CD8-positive, alpha-beta memory T cell (primary cell): ENCODE measurements around the gene CSNK1G2. TPM values are rescaled to one million over a fixed set of nuclear protein-coding genes. Genes with fewer than 3 reads are reported as not detected.
A peak's percentile ranks its signal among the peaks of the same experiment; 100 is the strongest.

Experiments used
- CTCF ChIA-PET: fragments of 350-600 bp; sonication (Branson Sonifier 250); formaldehyde crosslinking; loops from one replicate; lab custom pipeline; 2021; ENCODE audit warnings: antibody characterized with exemption; lab: Charles Lee
- POLR2A ChIA-PET: fragments of 350-600 bp; sonication (Branson Sonifier 250); formaldehyde crosslinking; loops from one replicate; lab custom pipeline; 2021; ENCODE audit warnings: antibody characterized with exemption; lab: Charles Lee
- DNase-seq, 5 donors: peaks; one replicate each; pipeline versions ENCODE4 v3.0.0 to v3.0.0-alpha.2; 2020 to 2022; ENCODE audit warnings: mixed read lengths in 1 of 5
- H3K27ac ChIP-seq: one replicate; pipeline ENCODE4 v1.7.0; 2013; ENCODE audit warnings: low read depth, mild to moderate bottlenecking, low read length, moderate library complexity
- H3K27me3 ChIP-seq: 2 replicates; pipeline ENCODE4 v1.7.0; 2013; ENCODE audit warnings: low read length, mild to moderate bottlenecking; ENCODE audit not compliant: insufficient read depth, poor library complexity, severe bottlenecking
- H3K36me3 ChIP-seq: 2 replicates; pipeline ENCODE4 v1.7.0; 2013; ENCODE audit warnings: mild to moderate bottlenecking, low read length, moderate library complexity; ENCODE audit not compliant: insufficient read depth
- H3K4me1 ChIP-seq: 2 replicates; pipeline ENCODE4 v1.7.0; 2013; ENCODE audit warnings: mild to moderate bottlenecking, low read length, moderate library complexity; ENCODE audit not compliant: insufficient read depth
- H3K4me3 ChIP-seq: 2 replicates; pipeline ENCODE4 v1.7.0; 2013; ENCODE audit warnings: mild to moderate bottlenecking, low read length
- H3K9me3 ChIP-seq: 2 replicates; pipeline ENCODE4 v1.7.0; 2013; ENCODE audit warnings: mild to moderate bottlenecking, low read length
- H3K27ac Mint-ChIP-seq, 8 donors: one replicate each; pipeline ENCODE4 v1.8.0; 2020 to 2021; ENCODE audit warnings: mixed read lengths in 8 of 8, mild to moderate bottlenecking in 6 of 8, inconsistent platforms in 3 of 8, moderate library complexity in 3 of 8
- H3K27me3 Mint-ChIP-seq, 2 donors: one replicate each; pipeline ENCODE4 v1.8.0; 2020 to 2021; ENCODE audit warnings: mixed read lengths in 2 of 2, mild to moderate bottlenecking in 1 of 2, moderate library complexity in 1 of 2
- H3K36me3 Mint-ChIP-seq, 3 donors: one replicate each; pipeline ENCODE4 v1.8.0; 2020 to 2021; ENCODE audit warnings: mixed read lengths in 3 of 3, inconsistent platforms in 1 of 3, mild to moderate bottlenecking in 1 of 3
- H3K4me1 Mint-ChIP-seq, 3 donors: one replicate each; pipeline ENCODE4 v1.8.0; 2020 to 2021; ENCODE audit warnings: mixed read lengths in 3 of 3, inconsistent platforms in 1 of 3, mild to moderate bottlenecking in 1 of 3
- H3K4me3 Mint-ChIP-seq, 7 donors: one replicate each; pipeline ENCODE4 v1.8.0; 2020 to 2021; ENCODE audit warnings: mixed read lengths in 7 of 7, mild to moderate bottlenecking in 6 of 7, moderate library complexity in 4 of 7, inconsistent platforms in 2 of 7
- H3K9me3 Mint-ChIP-seq, 5 donors: one replicate each; pipeline ENCODE4 v1.8.0; 2020 to 2022; ENCODE audit warnings: mixed read lengths in 5 of 5, mild to moderate bottlenecking in 3 of 5, moderate library complexity in 2 of 5, inconsistent platforms in 1 of 5
- polyA plus RNA-seq: library from polyadenylated mRNA; unstranded; fragments of 300-500 nt; fragmentation: Illumina TruSeq; gene quantifications from one replicate; pipeline ENCODE4 v1.2.3, GENCODE V29; 2021
- total RNA-seq, 2 experiments: library from RNA; stranded (reverse); gene quantifications; one replicate each; pipeline ENCODE4 v1.2.3, GENCODE V29; 2021

The CSNK1G2 gene
- total and polyA plus RNA-seq, 3 experiments from 2014 or later, result 58.2 to 63.5 (median 62.1) TPM

DNA sequence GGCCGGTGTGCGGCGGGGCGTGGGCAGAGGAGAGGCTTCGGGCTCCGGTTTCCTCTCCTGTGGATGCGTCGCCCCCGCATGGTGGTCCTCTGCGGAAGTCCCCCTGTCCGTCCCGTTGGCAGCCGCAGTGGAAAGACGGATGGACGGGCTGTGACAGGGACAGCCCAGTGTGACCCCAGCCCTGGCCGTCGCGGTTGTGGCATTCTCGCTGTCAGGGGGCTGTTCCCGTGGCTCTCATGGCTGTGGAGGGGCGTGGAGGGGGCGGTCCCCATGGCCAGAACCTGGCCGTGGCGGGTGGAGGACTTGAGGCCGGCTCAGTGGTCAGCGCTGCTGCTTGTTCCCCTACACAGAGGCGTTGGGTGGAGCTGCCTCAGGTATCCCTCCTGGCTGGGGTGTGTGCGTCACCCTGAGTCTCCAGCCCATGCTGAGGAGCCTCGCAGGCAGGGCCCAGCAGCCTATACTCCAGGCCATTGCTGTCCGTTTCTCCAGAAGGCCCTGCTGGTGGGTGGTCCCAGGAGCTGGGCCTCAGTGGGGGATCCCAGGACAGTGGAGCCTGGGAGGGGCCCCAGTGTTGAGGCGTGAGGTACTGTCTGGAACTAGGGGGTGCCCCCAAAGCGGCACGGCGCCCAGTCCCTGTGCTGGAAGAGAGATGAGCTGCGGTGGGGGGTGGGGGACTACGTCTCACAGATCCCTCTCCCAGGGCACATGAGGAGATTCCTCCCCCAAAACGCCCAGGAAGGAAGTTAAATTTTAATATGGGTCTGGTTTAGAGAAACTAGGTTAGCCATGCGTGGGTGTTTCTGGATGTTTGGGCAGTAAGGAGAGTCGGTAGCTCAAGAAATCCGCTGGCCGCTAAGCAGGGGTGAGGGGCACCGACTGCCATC lies 20.3 kb downstream of the CSNK1G2 start:
- Histone ChIP-seq H3K36me3 (no peaks in the 10 kb centered on the region), H3K27me3 (no peaks in the 10 kb centered on the region), H3K4me3 (no peak overlapping the region), H3K4me1 (peaks cover 8% of the 10 kb centered on the region), H3K9me3 (no peaks in the 10 kb centered on the region), H3K27ac (no peak overlapping the region)
- peak overlapping the region in 5 of 8 donors; percentile 29 to 85 (median 58) for H3K27ac Mint-ChIP-seq
- H3K4me3 Mint-ChIP-seq, result no peak overlapping the region
- CTCF ChIA-PET, result interaction anchor here (1.4 kb wide), 1 partner anchor 16 kb away, joined by 3 read pairs; no protein-coding TSS in a partner anchor
- H3K36me3 Mint-ChIP-seq, result peaks cover 0 to 28% (median 4%) of the 10 kb centered on the region in 3 donors
- no peak for DNase-seq
- POLR2A ChIA-PET, result no interaction called here
- peaks cover 0 to 2% of the 10 kb centered on the region in 2 donors for H3K27me3 Mint-ChIP-seq
- H3K4me1 Mint-ChIP-seq, result peaks cover 9 to 48% (median 14%) of the 10 kb centered on the region in 3 donors
- no peaks in the 10 kb centered on the region for H3K9me3 Mint-ChIP-seq

DNA sequence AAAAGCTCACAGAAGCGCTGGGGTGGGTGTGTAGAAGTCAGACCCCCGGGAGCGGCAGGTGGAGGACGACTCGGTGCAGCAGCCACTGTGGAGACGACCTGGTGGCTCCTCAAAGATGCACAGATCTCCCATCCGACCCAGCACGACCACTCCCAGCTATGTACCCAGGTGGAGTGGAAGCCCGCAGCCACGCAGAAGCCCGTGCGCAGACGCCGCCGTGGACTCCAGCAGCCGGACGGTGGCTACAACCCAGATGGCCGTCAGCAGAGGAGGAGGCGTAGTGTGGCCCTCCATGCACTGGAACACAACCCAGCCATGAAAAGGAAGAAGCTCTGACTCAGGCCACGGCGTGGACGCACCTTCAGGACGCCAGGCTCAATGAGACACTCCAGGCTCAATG lies 21.7 kb downstream of the CSNK1G2 start:
- H3K4me1 ChIP-seq, result peaks cover 19% of the 10 kb centered on the region
- Mint-ChIP-seq H3K27me3 (peaks cover 0 to 2% of the 10 kb centered on the region in 2 donors), H3K4me1 (peaks cover 17 to 44% (median 22%) of the 10 kb centered on the region in 3 donors), H3K4me3 (no peak overlapping the region), H3K27ac (peak overlapping the region in 2 of 8 donors; percentile 58 to 67), H3K9me3 (no peaks in the 10 kb centered on the region), H3K36me3 (peaks cover 0 to 26% (median 4%) of the 10 kb centered on the region in 3 donors)
- no peak overlapping the region for H3K27ac ChIP-seq
- POLR2A ChIA-PET, result interaction anchor here (0.6 kb wide), 2 partner anchors 20 to 89 kb away, joined by 3 to 4 read pairs; no protein-coding TSS in a partner anchor
- no peak for DNase-seq
- H3K9me3 ChIP-seq, result no peaks in the 10 kb centered on the region
- CTCF ChIA-PET, result interaction anchor here (1.0 to 1.4 kb wide), 2 partner anchors 14 to 17 kb away, joined by 3 read pairs; no protein-coding TSS in a partner anchor
- no peak overlapping the region for H3K4me3 ChIP-seq
- H3K27me3 ChIP-seq, result no peaks in the 10 kb centered on the region
- no peaks in the 10 kb centered on the region for H3K36me3 ChIP-seq

DNA sequence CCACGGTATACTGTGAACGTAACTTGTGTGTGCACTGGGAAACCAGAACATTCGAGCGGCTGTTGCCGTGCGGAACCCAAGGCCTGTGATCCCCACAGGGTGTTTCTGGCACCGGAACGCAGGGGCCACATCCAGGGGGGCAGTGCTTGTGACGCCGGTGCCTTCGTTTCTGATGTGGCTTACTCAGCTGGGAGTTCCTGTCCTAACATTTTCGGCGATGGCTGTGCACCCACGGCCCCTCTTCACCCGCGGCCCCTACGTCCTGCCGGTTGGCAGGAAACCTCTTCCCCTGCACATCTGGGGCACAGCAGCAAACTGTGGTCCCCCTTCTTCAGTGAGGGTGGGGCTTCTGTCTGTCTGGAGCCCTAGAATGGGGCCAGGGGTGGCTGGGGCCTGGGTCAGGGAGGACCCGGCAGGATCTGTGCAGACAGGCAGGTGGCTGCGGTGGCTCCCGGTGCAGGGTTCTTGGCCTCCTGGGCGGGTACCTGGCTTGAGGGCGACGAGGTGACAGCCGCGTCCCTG lies 26.2 kb downstream of the CSNK1G2 start:
- Histone ChIP-seq H3K27me3 (no peaks in the 10 kb centered on the region), H3K9me3 (no peaks in the 10 kb centered on the region), H3K4me3 (peak overlapping the region; percentile 26), H3K36me3 (no peaks in the 10 kb centered on the region), H3K4me1 (peaks cover 19% of the 10 kb centered on the region), H3K27ac (no peak overlapping the region)
- peaks cover 0 to 40% (median 4%) of the 10 kb centered on the region in 3 donors for H3K36me3 Mint-ChIP-seq
- peak; percentile 19 to 70 (median 55) for DNase-seq
- no peaks in the 10 kb centered on the region for H3K9me3 Mint-ChIP-seq
- POLR2A ChIA-PET, result no interaction called here
- peak overlapping the region; percentile 59 to 95 (median 90) for H3K27ac Mint-ChIP-seq
- no peaks in the 10 kb centered on the region for H3K27me3 Mint-ChIP-seq
- CTCF ChIA-PET, result interaction anchor here (1.0 kb wide), 1 partner anchor 38 kb away, joined by 3 read pairs; no protein-coding TSS in a partner anchor
- H3K4me1 Mint-ChIP-seq, result peaks cover 17 to 46% (median 20%) of the 10 kb centered on the region in 3 donors
- H3K4me3 Mint-ChIP-seq, result peak overlapping the region; percentile 53 to 78 (median 70)

DNA sequence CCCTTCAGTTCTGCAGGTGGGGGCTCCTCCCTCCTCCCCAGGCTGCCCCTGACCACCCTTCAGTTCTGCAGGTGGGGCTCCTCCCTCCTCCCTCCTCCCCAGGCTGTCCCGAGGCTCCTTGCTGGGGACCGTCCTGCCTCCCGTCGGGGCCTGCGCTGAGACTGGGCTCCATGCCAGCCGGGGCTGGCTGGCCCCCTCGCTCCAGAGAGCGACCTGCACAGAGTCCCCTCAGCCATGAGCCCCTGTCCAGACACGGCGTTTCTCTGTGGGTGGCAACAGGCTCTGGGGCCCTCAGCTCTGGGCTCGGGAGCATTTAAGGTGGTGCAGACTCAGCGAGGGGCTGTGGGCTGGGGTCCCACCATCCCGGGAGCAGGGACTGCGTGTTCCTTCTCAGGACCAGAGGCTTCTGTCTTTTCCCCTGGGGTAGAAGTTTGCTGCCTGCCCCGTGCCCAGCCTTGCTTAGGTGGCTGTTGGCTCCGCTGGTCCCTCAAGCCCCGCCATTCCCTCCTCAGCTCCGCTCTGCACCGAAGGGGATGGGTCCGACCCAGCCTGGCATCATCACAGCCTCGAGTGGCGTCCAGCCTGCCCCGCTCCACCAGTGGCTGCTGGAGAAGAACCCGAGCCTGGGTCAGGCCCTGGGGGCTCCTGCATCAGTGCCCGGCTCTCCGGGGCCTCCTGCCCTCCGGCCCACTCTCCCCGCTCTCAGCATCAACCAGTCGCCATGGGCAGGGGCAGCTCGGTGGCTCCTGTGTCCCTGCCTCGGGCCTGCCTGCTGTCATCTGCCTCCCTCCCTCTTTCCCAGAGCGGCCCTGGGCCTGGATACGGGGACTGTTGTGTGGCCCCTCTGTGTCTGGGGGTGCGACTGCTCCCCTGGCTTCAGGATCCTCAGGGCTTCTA lies 27.6 kb downstream of the CSNK1G2 start:
- Histone ChIP-seq H3K4me3 (no peak overlapping the region), H3K9me3 (no peaks in the 10 kb centered on the region), H3K27ac (no peak overlapping the region), H3K36me3 (no peaks in the 10 kb centered on the region), H3K4me1 (peaks cover 19% of the 10 kb centered on the region), H3K27me3 (no peaks in the 10 kb centered on the region)
- peaks cover 0 to 38% (median 4%) of the 10 kb centered on the region in 3 donors for H3K36me3 Mint-ChIP-seq
- peak overlapping the region in 1 of 7 donors; percentile 59 for H3K4me3 Mint-ChIP-seq
- peaks cover 23 to 50% (median 27%) of the 10 kb centered on the region in 3 donors for H3K4me1 Mint-ChIP-seq
- H3K9me3 Mint-ChIP-seq, result no peaks in the 10 kb centered on the region
- ChIA-PET CTCF (no interaction called here), POLR2A (no interaction called here)
- DNase-seq, result no peak
- H3K27ac Mint-ChIP-seq, result peak overlapping the region in 2 of 8 donors; percentile 24 to 70
- no peaks in the 10 kb centered on the region for H3K27me3 Mint-ChIP-seq

DNA sequence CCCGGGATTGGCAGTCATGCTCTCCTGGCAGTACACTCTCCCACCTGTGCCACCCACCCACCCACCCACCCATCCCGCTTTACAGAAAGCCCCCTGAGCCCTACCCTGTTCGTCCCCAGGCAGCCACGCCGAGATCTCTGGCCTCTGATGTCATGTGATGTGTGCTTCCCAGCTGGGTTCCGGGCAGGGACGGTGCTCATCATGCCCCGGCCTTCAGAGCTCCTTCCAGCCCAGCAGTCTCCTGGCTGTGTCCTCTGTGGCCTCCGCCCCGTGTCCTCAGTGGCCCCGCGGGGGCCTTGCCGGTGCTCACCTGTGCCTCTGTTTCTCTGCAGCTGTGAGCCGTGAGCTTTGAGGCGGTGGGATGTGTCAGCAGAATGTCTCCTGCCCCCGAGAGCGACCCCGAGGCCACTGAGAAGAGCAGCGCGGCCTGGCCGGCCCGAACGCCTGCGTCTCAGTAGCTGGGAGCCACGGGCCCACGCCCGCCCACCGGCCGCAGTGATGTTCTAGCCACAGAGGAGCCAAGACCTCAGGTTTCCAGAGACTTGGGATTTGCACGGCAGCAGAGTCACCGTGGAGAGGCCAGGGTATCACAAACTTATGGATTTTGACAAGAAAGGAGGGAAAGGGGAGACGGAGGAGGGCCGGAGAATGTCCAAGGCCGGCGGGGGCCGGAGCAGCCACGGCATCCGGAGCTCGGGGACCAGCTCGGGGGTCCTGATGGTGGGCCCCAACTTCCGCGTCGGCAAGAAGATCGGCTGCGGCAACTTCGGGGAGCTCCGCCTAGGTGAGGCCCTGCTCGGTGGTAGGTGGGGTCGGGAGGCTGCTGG lies 28.4 kb downstream of the CSNK1G2 start:
- no peak for DNase-seq
- no peaks in the 10 kb centered on the region for H3K27me3 Mint-ChIP-seq
- peak overlapping the region in 3 of 8 donors; percentile 29 to 73 (median 60) for H3K27ac Mint-ChIP-seq
- CTCF ChIA-PET, result no interaction called here
- no peaks in the 10 kb centered on the region for H3K36me3 ChIP-seq
- H3K27ac ChIP-seq, result no peak overlapping the region
- no peaks in the 10 kb centered on the region for H3K9me3 Mint-ChIP-seq
- peaks cover 26 to 55% (median 33%) of the 10 kb centered on the region in 3 donors for H3K4me1 Mint-ChIP-seq
- no peak overlapping the region for H3K4me3 ChIP-seq
- no peaks in the 10 kb centered on the region for H3K9me3 ChIP-seq
- H3K4me3 Mint-ChIP-seq, result peak overlapping the region in 1 of 7 donors; percentile 34
- peaks cover 19% of the 10 kb centered on the region for H3K4me1 ChIP-seq
- no peaks in the 10 kb centered on the region for H3K27me3 ChIP-seq
- POLR2A ChIA-PET, result interaction anchor here (0.5 kb wide), 1 partner anchor 638 kb away, joined by 4 read pairs; no protein-coding TSS in a partner anchor
- H3K36me3 Mint-ChIP-seq, result peaks cover 0 to 42% (median 4%) of the 10 kb centered on the region in 3 donors

DNA sequence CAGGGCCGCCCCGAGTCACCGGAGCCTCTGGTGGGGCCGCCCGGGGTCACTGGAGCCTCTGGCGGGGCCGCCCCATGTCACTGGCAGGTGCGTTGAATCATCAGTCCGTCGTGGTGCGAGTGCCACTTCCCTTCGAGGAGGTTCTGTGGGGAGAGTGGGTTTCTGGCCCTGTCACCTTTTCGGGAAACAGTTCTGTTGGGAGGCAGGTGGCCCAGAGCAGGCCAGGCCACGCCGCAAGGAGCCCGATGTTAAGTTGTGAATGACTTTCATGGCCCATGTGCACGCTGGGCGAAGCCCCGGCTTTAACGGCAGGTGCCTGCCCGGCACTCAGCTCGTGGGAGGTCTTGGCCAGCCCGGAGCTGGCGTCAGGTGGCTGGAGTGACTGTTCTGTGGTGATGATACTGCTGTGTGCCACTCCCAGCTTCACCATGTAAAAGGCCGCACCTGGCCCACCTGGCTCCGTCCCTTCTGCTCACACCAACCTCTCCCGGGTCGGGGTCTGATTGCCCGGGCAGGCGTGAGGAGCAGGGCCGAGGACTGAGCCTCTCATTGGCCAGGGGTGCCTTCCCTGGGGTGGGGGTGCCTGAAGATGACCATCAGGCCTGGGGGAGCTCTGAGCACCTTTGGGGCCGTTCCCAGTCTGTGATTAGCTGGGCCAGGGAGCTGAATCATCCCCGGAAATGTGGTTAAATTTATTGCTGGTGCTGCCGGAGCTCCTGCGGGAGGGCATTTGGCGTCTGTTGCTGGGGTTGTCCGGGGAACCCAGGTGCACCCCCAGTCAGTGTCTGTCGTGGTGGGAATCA lies 29.2 kb downstream of the CSNK1G2 start:
- CTCF ChIA-PET, result no interaction called here
- POLR2A ChIA-PET, result interaction anchor here (0.5 kb wide), 1 partner anchor 639 kb away, joined by 4 read pairs; no protein-coding TSS in a partner anchor
- Mint-ChIP-seq H3K4me3 (no peak overlapping the region), H3K4me1 (peaks cover 26 to 57% (median 33%) of the 10 kb centered on the region in 3 donors), H3K36me3 (peaks cover 0 to 48% (median 4%) of the 10 kb centered on the region in 3 donors), H3K27me3 (no peaks in the 10 kb centered on the region), H3K27ac (peak overlapping the region in 4 of 8 donors; percentile 15 to 54 (median 40)), H3K9me3 (no peaks in the 10 kb centered on the region)
- Histone ChIP-seq H3K36me3 (peaks cover under 1% of the 10 kb centered on the region), H3K27me3 (no peaks in the 10 kb centered on the region), H3K9me3 (no peaks in the 10 kb centered on the region), H3K4me3 (no peak overlapping the region), H3K4me1 (peaks cover 19% of the 10 kb centered on the region), H3K27ac (no peak overlapping the region)
- no peak for DNase-seq
